Left ventricle myocardium superior (tissue), 1 donor: ENCODE results near the gene GPD2. TPM values are rescaled to one million over a fixed set of nuclear protein-coding genes. Genes with fewer than 3 reads are reported as not detected.
A peak's percentile ranks its signal among the peaks of the same experiment; 100 is the strongest.
"Not testable (repeated sequence)": the region's sequence is repeated elsewhere in the genome, so short reads cannot be mapped to it uniquely, and the experiment has no call there.

ENCODE experiments used
- ATAC-seq: fragments of 200-7000 bp; cut with Tn5 transposase; one replicate; pipeline ENCODE4 v1.9.1; 2020; ENCODE audit warnings: mild to moderate bottlenecking, moderate library complexity
- DNase-seq: peaks from one replicate; pipeline ENCODE4 v3.0.0-alpha.2; 2020
- intact Hi-C: fragments of 100-400 bp; cut with micrococcal nuclease; formaldehyde crosslinking; loops from one replicate; pipeline ENCODE4 v1.11.0; 2022
- total RNA-seq: library from RNA; stranded (reverse); fragmentation: NEBNext Ultra II Directional; extraction: Animal tissue kit (Norgen Biotek cat#: 25700); gene quantifications from one replicate; pipeline ENCODE4 v1.2.1, GENCODE V29; 2021
- donor health status: DM: no; HTN: yes; CAD: no; lungs with severe emphysema.

GPD2 gene
- total RNA-seq, 1 donor from 2014 or later: 18.5 TPM

- ATAC-seq (peak; percentile 26), DNase-seq (no peak)
- intact Hi-C loops: no loop called here
These were observed 34.9 kb downstream of the GPD2 start for GRCh38 chr2:156470975-156471583.

- no peak for ATAC-seq
- intact Hi-C loops: no loop called here
- DNase-seq: no peak
These were observed 35.6 kb downstream of the GPD2 start for GRCh38 chr2:156471762-156472161.

- ATAC-seq (no peak), DNase-seq (no peak)
- intact Hi-C loops: no loop called here
These were observed 36.5 kb downstream of the GPD2 start for GRCh38 chr2:156472686-156473085.

- DNase-seq (no peak), ATAC-seq (no peak)
- intact Hi-C loops: no loop called here
These were observed 37.3 kb downstream of the GPD2 start for GRCh38 chr2:156473445-156473844.

- DNase-seq (no peak), ATAC-seq (no peak)
- intact Hi-C loops: no loop called here
These were observed 38.2 kb downstream of the GPD2 start for GRCh38 chr2:156474401-156474800.

GRCh38 chr2:156476021-156476849, 40.1 kb downstream of the GPD2 start:
- DNase-seq (no peak), ATAC-seq (no peak)
- intact Hi-C loops: no loop called here

- DNase-seq: no peak
- intact Hi-C loops: no loop called here
- ATAC-seq: no peak
These were observed 40.6 kb downstream of the GPD2 start for GRCh38 chr2:156476850-156477206.

GRCh38 chr2:156480376-156480775, 44.2 kb downstream of the GPD2 start:
- intact Hi-C loops: no loop called here
- no peak for ATAC-seq
- no peak for DNase-seq

- intact Hi-C loops: no loop called here
- DNase-seq (no peak), ATAC-seq (no peak)
These were observed 45.1 kb downstream of the GPD2 start for GRCh38 chr2:156481312-156481711.

- ATAC-seq: no peak
- DNase-seq: no peak
- intact Hi-C loops: no loop called here
These were observed 47.6 kb downstream of the GPD2 start for GRCh38 chr2:156483741-156484173.

- ATAC-seq: no peak
- intact Hi-C loops: no loop called here
- DNase-seq: no peak
These were observed 50.0 kb downstream of the GPD2 start for GRCh38 chr2:156486147-156486546.

- no peak for DNase-seq
- intact Hi-C loops: no loop called here
These were observed 50.4 kb downstream of the GPD2 start for GRCh38 chr2:156486614-156487013.

GRCh38 chr2:156489195-156489594, 53.0 kb downstream of the GPD2 start:
- ATAC-seq (no peak), DNase-seq (no peak)
- intact Hi-C loops: no loop called here

More at GRCh38 chr2:156486614-156487013, 50.4 kb downstream of the GPD2 start:
- no peak for ATAC-seq

- intact Hi-C loops: no loop called here
- DNase-seq (no peak), ATAC-seq (no peak)
These were observed 53.7 kb downstream of the GPD2 start for GRCh38 chr2:156489750-156490465.

- DNase-seq (no peak), ATAC-seq (no peak)
- intact Hi-C loops: no loop called here
These were observed 54.3 kb downstream of the GPD2 start for GRCh38 chr2:156490466-156490840.

GRCh38 chr2:156491176-156491575, 55.0 kb downstream of the GPD2 start:
- intact Hi-C loops: no loop called here
- DNase-seq: no peak
- no peak for ATAC-seq

GRCh38 chr2:156492979-156493378, 56.8 kb downstream of the GPD2 start:
- intact Hi-C loops: no loop called here
- no peak for DNase-seq
- no peak for ATAC-seq

- intact Hi-C loops, ATAC-seq, DNase-seq: not testable (repeated sequence)
These were observed 59.8 kb downstream of the GPD2 start for GRCh38 chr2:156495998-156496397.

GRCh38 chr2:156505696-156506095, 69.5 kb downstream of the GPD2 start:
- DNase-seq: no peak
- no peak for ATAC-seq
- intact Hi-C loops: no loop called here

- DNase-seq (no peak), ATAC-seq (no peak)
- intact Hi-C loops: no loop called here
These were observed 74.9 kb downstream of the GPD2 start for GRCh38 chr2:156511122-156511521.
